HEK293 (cell line): ENCODE measurements around the gene CAMK1G.

Source experiments
- CTCF ChIP-seq: fragments of 450-650 bp; formaldehyde crosslinking; IDR thresholded peaks from 2 replicates; pipeline ENCODE4 v1.5.1; 2016; ENCODE audit warnings: missing biosample characterization, missing genetic modification characterization
- GLI2 ChIP-seq: fragments of 450-650 bp; formaldehyde crosslinking; IDR thresholded peaks from 2 replicates; pipeline ENCODE4; 2017; ENCODE audit warnings: missing biosample characterization, missing genetic modification characterization, low read depth, borderline replicate concordance
- OVOL3 ChIP-seq: fragments of 450-650 bp; formaldehyde crosslinking; IDR thresholded peaks from 2 replicates; pipeline ENCODE4 v1.5.1; 2016; ENCODE audit warnings: missing biosample characterization, missing genetic modification characterization
- REPIN1 ChIP-seq: fragments of 450-650 bp; formaldehyde crosslinking; IDR thresholded peaks from 2 replicates; pipeline ENCODE4 v1.5.1; 2017; ENCODE audit warnings: missing biosample characterization, missing genetic modification characterization, low read depth
- SALL2 ChIP-seq: fragments of 450-650 bp; formaldehyde crosslinking; IDR thresholded peaks from 2 replicates; pipeline ENCODE4 v1.5.0; 2017; ENCODE audit warnings: missing biosample characterization, mild to moderate bottlenecking, missing genetic modification characterization, borderline replicate concordance
- YY1 ChIP-seq: fragments of 450-650 bp; formaldehyde crosslinking; IDR thresholded peaks from 2 replicates; pipeline ENCODE4 v1.5.1; 2018; ENCODE audit warnings: missing biosample characterization, missing genetic modification characterization
- ZBTB10 ChIP-seq: fragments of 450-650 bp; formaldehyde crosslinking; IDR thresholded peaks from 2 replicates; pipeline ENCODE4 v1.5.1; 2016; ENCODE audit warnings: missing biosample characterization, missing genetic modification characterization
- ZBTB17 ChIP-seq: fragments of 450-650 bp; formaldehyde crosslinking; IDR thresholded peaks from 2 replicates; pipeline ENCODE4 v1.5.1; 2016; ENCODE audit warnings: missing biosample characterization, missing genetic modification characterization
- ZBTB20 ChIP-seq: fragments of 450-650 bp; formaldehyde crosslinking; IDR thresholded peaks from 2 replicates; pipeline ENCODE4 v1.5.1; 2016; ENCODE audit warnings: missing biosample characterization, missing genetic modification characterization
- ZNF513 ChIP-seq: fragments of 450-650 bp; IDR thresholded peaks from 2 replicates; pipeline ENCODE4 v1.5.1; 2018; ENCODE audit warnings: missing biosample characterization, missing genetic modification characterization
- ZNF596 ChIP-seq: fragments of 450-650 bp; IDR thresholded peaks from 2 replicates; pipeline ENCODE4 v1.5.0; 2018; ENCODE audit warnings: missing biosample characterization, mild to moderate bottlenecking, missing genetic modification characterization, moderate library complexity
- ZNF660 ChIP-seq: fragments of 450-650 bp; IDR thresholded peaks from 2 replicates; pipeline ENCODE4 v1.5.1; 2018; ENCODE audit warnings: missing biosample characterization, mild to moderate bottlenecking, missing genetic modification characterization

GRCh38 chr1:209622841-209623829, 39.6 kb downstream of the CAMK1G start:
- TF ChIP-seq CTCF (tag by site-specific recombination) (no peak), ZNF596 (no peak), ZBTB10 (tag by site-specific recombination) (no peak), YY1 (tag by site-specific recombination) (no peak), SALL2 (tag by site-specific recombination) (no peak), ZNF660 (tag by site-specific recombination) (no peak), ZBTB17 (tag by site-specific recombination) (no peak), ZBTB20 (tag by site-specific recombination) (no peak), REPIN1 (tag by site-specific recombination) (no peak), OVOL3 (tag by site-specific recombination) (no peak), ZNF513 (tag by site-specific recombination) (no peak), GLI2 (tag by site-specific recombination) (no peak)
